Loucy (cell line): ENCODE measurements around the gene TBL1XR1.
"Not testable (repeated sequence)": the region's sequence is repeated elsewhere in the genome, so short reads cannot be mapped to it uniquely, and the experiment has no call there.

Experiments used
- H2AFZ ChIP-seq: fragments of 200-600 bp; sonication (generic); 2 replicates; pipeline ENCODE4 v1.6.0; 2016; ENCODE audit warnings: antibody characterized with exemption, mild to moderate bottlenecking, low read length, moderate library complexity
- H3F3A ChIP-seq: fragments of 200-600 bp; 2 replicates; pipeline ENCODE4 v1.6.0; 2016; ENCODE audit warnings: antibody characterized with exemption, low read depth, mild to moderate bottlenecking
- H3K27me3 ChIP-seq: fragments of 200-600 bp; sonication (generic); 2 replicates; pipeline ENCODE4 v1.6.1; 2014; ENCODE audit warnings: low read length, mild to moderate bottlenecking; ENCODE audit not compliant: insufficient read depth, poor library complexity, severe bottlenecking
- H3K36me3 ChIP-seq: fragments of 200-600 bp; sonication (generic); 2 replicates; pipeline ENCODE4 v1.6.1; 2016; ENCODE audit warnings: low read length; ENCODE audit not compliant: insufficient read depth
- H3K4me1 ChIP-seq: fragments of 200-600 bp; sonication (generic); 2 replicates; pipeline ENCODE4 v1.5.1; 2014; ENCODE audit warnings: low read length, mild to moderate bottlenecking; ENCODE audit not compliant: insufficient read depth, poor library complexity, severe bottlenecking
- H3K4me2 ChIP-seq: fragments of 200-600 bp; sonication (generic); 2 replicates; pipeline ENCODE4 v1.6.0; 2014; ENCODE audit warnings: antibody characterized with exemption, low read length, low read depth, mild to moderate bottlenecking; ENCODE audit not compliant: poor library complexity, severe bottlenecking
- H3K4me3 ChIP-seq: fragments of 200-600 bp; sonication (generic); 2 replicates; pipeline ENCODE4 v1.5.1; 2014; ENCODE audit warnings: low read length, mild to moderate bottlenecking, mixed read lengths; ENCODE audit not compliant: poor library complexity, severe bottlenecking
- H3K79me2 ChIP-seq: fragments of 200-600 bp; sonication (generic); 2 replicates; pipeline ENCODE4 v1.6.1; 2014; ENCODE audit warnings: low read length; ENCODE audit not compliant: insufficient read depth
- H3K9ac ChIP-seq: fragments of 200-600 bp; sonication (generic); 2 replicates; pipeline ENCODE4 v1.6.0; 2014; ENCODE audit warnings: mild to moderate bottlenecking, low read depth, low read length, moderate library complexity; ENCODE audit not compliant: poor library complexity, severe bottlenecking
- H3K9me2 ChIP-seq: fragments of 200-600 bp; sonication (generic); replicated peaks from 2 replicates; pipeline ENCODE4 v1.6.1; 2016; ENCODE audit warnings: low read depth, low read length, mixed read lengths
- H3K9me3 ChIP-seq: fragments of 200-600 bp; sonication (generic); 2 replicates; pipeline ENCODE4 v1.6.1; 2014; ENCODE audit warnings: mild to moderate bottlenecking, antibody characterized with exemption, low read length, low read depth; ENCODE audit not compliant: insufficient read depth
- H4K20me1 ChIP-seq: fragments of 200-600 bp; sonication (generic); 2 replicates; pipeline ENCODE4 v1.6.0; 2014; ENCODE audit warnings: antibody characterized with exemption, low read length, mild to moderate bottlenecking; ENCODE audit not compliant: insufficient read depth, poor library complexity, severe bottlenecking
- CTCF ChIP-seq: fragments of 200-600 bp; sonication (generic); conservative IDR thresholded peaks from 2 replicates; pipeline ENCODE4 v1.5.1; 2014; ENCODE audit warnings: mild to moderate bottlenecking, antibody characterized with exemption, low read length
- EZH2phosphoT487 ChIP-seq: fragments of 200-600 bp; IDR thresholded peaks from 2 replicates; pipeline ENCODE4 v1.6.1; 2018; ENCODE audit warnings: antibody characterized with exemption, mild to moderate bottlenecking, moderate library complexity, borderline replicate concordance

TBL1XR1 gene

GRCh38 chr3:177162742-177163141, 34.5 kb downstream of the TBL1XR1 start:
- no peaks in the 10 kb centered on the region for H3K9me2 ChIP-seq
- no peak overlapping the region for H3K9ac ChIP-seq
- H3F3A ChIP-seq: no peaks in the 10 kb centered on the region
- H3K36me3 ChIP-seq: peaks cover 39% of the 10 kb centered on the region; the same call in 1 of the 2 replicates
- H3K4me1 ChIP-seq: peaks cover 10% of the 10 kb centered on the region
- H4K20me1 ChIP-seq: peaks cover 99% of the 10 kb centered on the region
- no peak overlapping the region for H3K4me2 ChIP-seq
- H2AFZ ChIP-seq: no peak overlapping the region
- H3K9me3 ChIP-seq: no peaks in the 10 kb centered on the region
- peaks cover 100% of the 10 kb centered on the region for H3K79me2 ChIP-seq
- TF ChIP-seq CTCF (no peak), EZH2phosphoT487 (no peak)
- no peak overlapping the region for H3K4me3 ChIP-seq
- H3K27me3 ChIP-seq: no peaks in the 10 kb centered on the region

- not testable (repeated sequence) for H3K4me1 ChIP-seq
Measured at GRCh38 chr3:177161603-177162002, 35.7 kb downstream of the TBL1XR1 start.

GRCh38 chr3:177158461-177158860, 38.8 kb downstream of the TBL1XR1 start:
- Histone ChIP-seq H2AFZ (no peak overlapping the region), H3K9ac (no peak overlapping the region), H3F3A (no peaks in the 10 kb centered on the region), H3K9me2 (no peaks in the 10 kb centered on the region), H3K36me3 (peaks cover 23% of the 10 kb centered on the region; the same call in 1 of the 2 replicates), H3K4me2 (no peak overlapping the region), H3K9me3 (no peaks in the 10 kb centered on the region), H3K27me3 (no peaks in the 10 kb centered on the region), H3K4me1 (no peaks in the 10 kb centered on the region), H3K79me2 (peaks cover 100% of the 10 kb centered on the region), H3K4me3 (no peak overlapping the region), H4K20me1 (peaks cover 98% of the 10 kb centered on the region)
- no peak for TF ChIP-seq CTCF
- TF ChIP-seq EZH2phosphoT487: no peak

More at GRCh38 chr3:177161603-177162002, 35.7 kb downstream of the TBL1XR1 start:
- H3K9ac ChIP-seq, H3K4me3 ChIP-seq, H3K27me3 ChIP-seq, H3F3A ChIP-seq, H2AFZ ChIP-seq, H3K9me3 ChIP-seq, H3K4me2 ChIP-seq, H3K9me2 ChIP-seq: not testable (repeated sequence)
- H4K20me1 ChIP-seq: peaks cover 99% of the 10 kb centered on the region
- peaks cover 100% of the 10 kb centered on the region for H3K79me2 ChIP-seq
- peaks cover 31% of the 10 kb centered on the region; the same call in 1 of the 2 replicates for H3K36me3 ChIP-seq

- Histone ChIP-seq H3K9me2 (no peaks in the 10 kb centered on the region), H3K27me3 (no peaks in the 10 kb centered on the region), H3K4me3 (no peak overlapping the region), H3K4me2 (no peak overlapping the region), H2AFZ (no peak overlapping the region), H3K9me3 (no peaks in the 10 kb centered on the region), H4K20me1 (peaks cover 98% of the 10 kb centered on the region), H3K4me1 (no peaks in the 10 kb centered on the region), H3K9ac (no peak overlapping the region), H3K79me2 (peaks cover 100% of the 10 kb centered on the region), H3K36me3 (peaks cover 16% of the 10 kb centered on the region; the same call in 1 of the 2 replicates), H3F3A (no peaks in the 10 kb centered on the region)
- TF ChIP-seq CTCF (no peak), EZH2phosphoT487 (no peak)
Measured at GRCh38 chr3:177157492-177157891, 39.8 kb downstream of the TBL1XR1 start.
